Kidney tubule cell (primary cell): ENCODE results near the gene DSE.
A peak's percentile ranks its signal among the peaks of the same experiment; 100 is the strongest.

Experiments
- DNase-seq: peaks from one replicate; pipeline ENCODE4 v3.0.0-alpha.2; 2018; ENCODE audit warnings: low spot score

DSE gene

DNA sequence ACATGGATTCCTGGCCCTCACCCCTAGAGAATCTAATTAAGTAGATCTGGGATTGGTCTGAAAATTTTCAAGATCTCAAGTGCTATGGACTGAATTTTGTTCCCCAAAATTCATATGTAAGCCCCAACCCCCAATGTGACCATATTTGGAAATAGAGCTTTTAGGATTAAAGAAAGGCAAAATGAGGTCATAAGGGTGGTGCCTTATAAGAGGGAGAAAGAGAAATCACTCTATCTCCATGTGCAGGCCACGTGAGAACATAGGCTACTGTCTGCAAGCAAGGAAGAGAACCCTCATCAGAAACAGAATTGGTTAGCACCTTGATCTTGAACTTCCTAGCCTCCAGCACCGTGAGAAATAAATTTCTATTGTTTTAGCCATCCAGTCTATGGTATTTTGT, 8.5 kb upstream of the DSE start:
- DNase-seq = no peak

DNA sequence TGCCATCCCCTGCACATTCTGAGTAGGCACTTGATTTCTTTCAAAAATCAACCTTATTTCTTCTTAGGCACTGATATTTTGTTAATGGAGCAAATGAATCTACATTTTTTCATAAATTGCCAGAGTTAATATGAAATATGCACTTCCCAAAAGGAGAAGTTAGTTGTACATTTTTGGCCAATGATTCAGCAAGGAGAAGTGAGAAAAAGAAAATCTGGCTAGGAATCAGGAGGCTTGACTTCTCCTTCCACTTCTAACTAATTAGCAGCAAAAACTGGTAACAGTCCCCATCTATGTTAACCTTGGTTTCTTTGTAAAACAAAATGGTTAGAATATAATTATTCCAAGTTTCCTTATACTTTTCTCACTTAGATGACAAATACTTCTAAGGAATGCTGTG, 7.0 kb upstream of the DSE start:
- peak; percentile 52 for DNase-seq

DNA sequence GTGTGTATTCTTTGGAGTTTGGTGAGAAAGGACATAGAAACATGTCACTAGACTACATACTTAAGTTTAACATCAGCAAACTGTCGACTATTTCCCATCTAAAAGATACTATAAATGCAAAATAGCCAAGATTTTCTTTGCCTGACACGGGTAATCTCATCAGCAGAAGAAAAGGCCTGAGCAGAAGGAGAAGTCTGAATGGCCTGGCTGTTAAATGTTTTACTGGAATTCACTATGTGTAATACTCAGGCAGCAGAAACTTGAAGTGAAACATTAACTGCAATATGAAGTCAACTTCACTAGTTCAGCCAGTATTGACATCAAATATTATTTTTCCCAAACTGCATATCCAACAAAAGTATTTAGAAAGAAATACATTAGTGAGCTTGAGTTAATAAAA, 6.4 kb upstream of the DSE start:
- peak; percentile 78 for DNase-seq

DNA sequence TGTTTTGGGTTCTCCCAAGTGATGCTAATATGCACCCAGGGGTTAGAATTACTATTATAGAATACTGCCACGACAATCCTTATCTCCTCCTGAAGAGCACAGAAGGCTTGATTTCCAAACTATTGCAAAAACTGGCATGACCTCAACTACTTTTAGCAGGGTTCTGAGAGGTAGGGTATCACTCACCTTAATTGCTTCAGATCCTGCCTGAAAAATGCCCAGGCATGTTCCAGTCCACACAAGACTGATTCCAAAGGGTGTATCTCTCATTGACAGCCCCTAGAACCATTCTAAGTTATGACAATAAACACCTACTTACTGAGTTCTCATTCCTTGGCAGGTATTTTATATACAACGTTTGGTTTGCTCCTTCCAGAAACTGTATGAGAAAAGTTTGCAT, 5.0 kb upstream of the DSE start:
- DNase-seq = no peak

DNA sequence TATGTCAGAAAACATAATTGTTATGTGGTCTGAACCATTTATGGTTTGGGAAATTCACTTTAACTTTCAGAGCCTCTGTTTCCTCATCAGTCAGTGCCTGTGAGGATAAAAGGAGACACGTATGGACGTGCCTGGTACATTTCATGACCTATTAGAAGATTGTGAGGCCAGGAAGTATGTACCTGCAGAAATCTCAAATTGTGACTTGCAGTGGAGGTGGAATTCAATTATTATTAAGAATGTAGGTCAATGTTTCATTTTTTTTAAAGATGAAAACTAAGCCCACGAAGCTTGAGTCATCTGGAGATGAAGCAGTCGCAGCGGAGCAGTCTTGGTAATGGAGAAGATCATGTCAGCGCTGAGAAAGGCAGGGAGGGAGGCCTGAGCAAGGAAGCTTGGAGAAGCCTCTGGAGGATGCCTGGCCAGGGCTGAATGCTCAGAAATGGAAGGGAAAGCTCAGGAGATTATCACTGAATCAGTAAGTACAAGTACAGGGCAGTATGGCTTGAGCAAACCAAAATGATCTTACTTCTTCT, 3.9 kb upstream of the DSE start:
- no peak for DNase-seq

DNA sequence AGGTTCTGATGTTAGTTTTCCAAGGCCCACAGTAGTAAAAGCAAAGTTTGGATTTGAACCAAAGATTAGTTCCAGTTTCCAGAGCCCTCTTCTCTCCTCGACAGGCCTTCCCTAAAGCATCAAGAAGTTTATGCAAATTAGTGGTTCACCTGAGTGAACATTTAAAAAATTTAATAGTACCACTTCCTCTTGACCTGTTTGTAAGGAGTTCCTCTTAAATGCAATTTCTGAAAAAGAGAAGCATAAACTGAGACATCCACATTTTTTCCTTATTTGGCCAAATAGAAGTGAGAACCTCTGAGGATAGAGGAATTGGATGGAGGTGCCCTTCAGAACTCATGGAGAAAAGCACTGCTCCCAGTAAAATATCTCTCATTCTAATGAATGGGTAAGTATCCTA, 1.2 kb upstream of the DSE start:
- no peak for DNase-seq

DNA sequence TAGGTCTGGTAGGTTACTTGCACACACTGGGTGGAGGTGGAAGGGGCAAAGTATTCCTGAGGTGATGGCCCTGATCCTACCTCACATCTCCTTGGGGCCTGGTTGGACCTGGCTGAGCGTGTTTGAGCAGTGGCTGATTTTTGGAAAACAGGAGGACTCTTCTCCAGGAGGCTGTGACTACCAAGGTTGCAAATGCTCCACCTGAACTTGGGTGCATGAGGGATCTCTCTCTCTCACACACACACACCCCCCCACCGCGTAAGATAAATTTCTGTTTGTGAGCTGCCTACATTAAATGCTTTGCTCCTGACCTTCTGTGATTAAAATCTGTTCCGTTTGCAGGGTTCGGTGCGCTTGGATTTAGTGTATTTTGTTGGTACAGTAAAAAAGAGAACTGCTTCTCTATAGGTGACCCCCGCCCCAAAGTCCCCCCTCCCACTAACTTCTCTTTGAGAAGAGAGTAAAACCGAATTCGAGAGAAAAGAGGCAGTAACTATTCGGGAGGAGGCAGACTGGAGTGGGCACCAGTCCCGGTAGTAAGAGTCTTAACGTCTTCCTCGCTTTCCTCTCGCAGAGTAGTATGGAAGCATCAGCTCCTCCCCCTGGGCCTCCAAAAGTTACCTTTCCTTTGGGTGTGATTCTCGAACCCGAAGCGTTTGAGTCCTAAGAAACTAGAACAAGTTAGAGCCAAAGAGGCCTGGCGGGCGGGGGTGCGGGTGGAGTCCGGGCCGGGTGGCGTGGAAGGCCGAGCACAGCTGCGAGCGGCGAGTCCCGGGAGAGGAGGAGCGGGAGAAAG, 585 bp upstream of the DSE start:
- DNase-seq = peak; percentile 29

DNA sequence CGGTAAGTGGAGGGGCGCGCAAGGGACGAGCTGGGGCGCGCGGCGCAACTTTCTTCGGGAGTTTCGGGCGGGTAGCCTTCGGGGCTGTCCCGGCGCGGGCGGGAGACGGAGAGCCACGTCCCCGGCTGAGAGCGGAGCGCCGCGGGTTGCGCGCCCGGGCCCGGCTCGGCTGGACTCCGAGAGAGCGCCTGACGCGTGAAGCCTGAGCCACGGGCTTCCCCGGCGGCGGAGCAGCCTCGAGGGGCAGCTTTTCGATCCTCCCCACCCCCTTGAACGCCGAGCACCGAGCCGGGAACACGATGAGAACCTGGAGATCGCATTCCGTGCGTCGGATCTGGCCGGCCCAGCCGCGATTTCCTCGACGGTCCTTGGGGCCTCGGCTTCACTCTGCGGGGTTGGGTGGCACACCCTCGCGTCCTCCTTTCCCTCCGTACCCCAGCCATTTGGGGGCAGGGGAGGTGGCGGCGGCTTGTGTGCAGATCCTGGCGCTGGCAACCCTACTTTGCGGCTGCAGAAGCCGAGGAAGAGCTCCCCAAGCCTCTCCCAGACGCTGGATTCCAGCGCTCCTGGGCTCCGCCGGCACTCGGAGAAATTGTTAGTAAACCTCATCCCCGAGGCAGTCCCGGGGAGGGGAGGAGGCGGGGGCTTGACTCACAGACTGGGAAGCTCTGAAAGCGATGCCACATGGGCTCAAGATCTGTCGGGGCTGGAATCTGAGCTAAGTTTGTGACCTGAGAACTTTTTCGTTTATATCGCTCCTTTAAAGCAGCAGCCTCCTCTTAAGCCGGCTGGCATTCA, 572 bp downstream of the DSE start:
- DNase-seq = peak; percentile 92

DNA sequence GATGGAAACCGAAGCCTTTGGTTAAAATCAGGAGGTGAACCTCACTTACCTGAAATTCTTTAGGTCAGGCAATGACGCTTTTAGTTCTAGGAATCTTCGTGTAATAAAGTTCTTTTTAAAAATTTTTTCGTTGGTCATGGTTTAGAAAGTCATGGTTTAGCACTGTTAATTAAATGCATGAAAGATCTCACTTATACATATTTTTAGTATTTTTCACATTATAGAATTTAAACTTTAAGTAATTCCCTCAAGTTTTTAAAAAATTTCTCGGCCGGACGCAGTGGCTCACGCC, 1.1 kb downstream of the DSE start:
- DNase-seq = no peak

DNA sequence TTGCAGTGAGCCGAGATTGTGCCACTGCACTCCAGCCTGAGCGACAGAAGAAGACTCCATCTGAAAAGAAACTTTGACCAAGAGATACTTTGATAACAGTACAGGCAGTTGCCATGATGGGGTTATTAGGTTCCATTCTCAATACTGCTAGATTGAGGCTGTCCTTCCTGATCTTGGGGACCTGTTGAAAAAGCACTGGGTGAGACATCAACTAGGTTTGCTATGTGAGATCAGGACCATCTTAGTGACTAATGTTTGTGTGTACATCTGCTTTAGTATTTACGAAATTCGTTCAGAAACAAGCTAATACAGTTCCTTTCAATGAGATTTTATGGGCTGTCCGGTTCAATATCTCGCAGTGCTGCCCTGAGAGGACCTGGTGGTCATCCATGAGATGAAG, 2.6 kb downstream of the DSE start:
- DNase-seq = no peak

DNA sequence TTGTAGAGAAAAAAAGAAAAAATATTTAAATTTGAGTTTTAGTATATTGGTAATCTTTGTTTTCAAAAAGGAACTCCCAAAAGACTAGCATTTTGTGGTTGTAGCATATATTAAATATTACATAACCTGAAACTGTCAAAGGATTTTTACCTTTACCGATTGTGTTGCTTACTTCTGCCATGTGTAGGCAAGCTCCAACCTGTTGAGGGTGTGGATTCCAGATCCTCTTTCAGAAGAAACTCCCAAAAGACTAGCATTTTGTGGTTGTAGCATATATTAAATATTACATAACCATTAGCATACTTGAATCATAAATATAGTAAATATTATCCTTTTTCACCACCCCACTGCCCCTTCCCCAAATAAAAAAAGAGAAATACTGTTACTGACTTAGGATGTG, 3.2 kb downstream of the DSE start:
- no peak for DNase-seq

DNA sequence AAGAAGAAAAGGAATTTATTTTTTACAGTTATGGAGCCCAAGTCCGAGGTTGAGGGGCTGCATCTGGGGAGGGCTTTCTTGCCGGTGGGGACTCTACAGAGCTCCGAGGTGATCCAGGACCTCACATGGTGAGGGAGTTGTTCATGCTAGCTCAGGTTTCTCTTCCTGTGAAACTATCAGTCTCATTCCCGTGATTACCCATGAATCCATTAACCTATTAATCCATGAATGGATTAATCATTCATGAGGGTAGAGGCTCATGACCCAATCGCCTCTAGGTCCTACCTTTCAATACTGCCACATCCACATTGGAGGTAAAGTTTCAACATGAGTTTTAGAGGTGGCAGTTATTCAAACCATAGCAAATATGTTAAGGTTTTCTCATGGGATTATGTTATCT, 3.8 kb downstream of the DSE start:
- peak; percentile 48 for DNase-seq

DNA sequence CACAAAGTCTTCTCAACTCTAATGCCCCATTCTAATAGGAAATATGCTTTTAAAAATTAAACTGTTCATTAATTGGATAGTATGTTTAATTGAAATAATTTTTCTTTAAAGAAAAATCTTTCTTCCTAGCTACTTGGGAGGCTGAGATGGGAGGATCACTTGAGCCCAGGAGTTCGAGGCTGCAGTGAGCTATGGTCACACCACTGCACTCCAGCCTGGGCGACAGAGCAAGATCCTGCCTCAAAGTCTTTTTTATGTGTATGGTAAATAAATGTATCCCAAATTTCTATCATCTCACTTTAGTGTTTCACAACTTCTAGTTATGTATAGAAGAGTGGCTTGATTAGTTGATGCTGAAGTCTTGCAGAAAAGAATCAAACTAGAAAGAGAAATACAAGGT, 4.5 kb downstream of the DSE start:
- DNase-seq = no peak

DNA sequence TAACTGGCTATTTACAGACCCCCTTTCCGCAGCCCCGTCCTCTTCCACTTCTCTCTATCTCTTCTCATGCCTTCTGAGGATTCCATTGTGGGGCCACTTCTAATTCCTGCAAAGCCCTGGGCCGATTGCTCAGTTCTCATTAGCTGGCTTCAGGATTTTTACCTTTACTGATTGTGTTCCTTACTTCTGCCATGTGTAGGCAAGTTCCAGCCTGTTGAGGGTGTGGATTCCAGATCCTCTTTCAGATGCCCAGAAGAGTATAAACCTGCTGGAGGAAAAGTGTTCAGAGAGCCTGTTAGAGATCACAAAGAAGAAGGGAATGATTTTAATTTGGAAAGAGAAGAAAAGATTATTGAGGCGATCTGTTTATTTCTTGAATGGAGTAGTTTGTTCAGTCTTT, 5.4 kb downstream of the DSE start:
- DNase-seq = no peak

DNA sequence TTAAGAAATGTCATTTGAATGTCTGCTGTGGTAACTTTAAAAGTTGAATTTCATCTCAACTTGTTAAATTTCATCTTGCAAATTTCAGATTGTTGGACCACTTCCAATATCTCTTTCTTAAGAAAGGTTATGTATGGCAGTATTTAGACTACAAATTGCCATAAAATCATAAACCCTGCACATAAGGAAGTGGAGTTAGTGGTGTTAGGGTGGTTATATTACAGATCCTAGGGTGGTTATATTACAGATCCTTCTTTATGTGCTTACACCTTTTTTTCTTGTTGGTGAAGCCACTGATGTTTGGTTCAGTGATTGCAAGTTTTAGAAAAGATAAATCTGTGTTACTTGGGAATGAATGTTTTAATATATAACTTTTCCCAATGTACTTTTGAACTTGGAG, 9.0 kb downstream of the DSE start:
- DNase-seq = no peak

DNA sequence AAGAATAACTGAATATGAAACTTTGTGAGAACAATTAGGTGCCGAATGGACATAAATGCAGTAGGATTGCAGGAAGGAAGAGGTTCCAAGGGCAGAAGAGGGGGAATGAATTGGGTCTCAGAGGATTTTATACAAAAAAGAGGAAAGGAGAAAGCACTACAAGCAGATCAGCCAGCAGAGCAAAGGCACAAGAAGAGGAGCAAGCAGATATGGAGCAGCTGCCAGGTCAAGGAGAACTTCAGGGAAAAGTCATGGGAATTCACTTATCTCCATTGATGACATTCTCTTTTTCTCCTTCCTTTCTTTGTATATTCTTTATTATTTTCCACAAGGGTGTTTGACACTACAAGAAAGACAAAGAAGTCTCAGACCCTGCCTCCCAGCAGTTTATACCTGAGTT, 9.6 kb downstream of the DSE start:
- no peak for DNase-seq

DNA sequence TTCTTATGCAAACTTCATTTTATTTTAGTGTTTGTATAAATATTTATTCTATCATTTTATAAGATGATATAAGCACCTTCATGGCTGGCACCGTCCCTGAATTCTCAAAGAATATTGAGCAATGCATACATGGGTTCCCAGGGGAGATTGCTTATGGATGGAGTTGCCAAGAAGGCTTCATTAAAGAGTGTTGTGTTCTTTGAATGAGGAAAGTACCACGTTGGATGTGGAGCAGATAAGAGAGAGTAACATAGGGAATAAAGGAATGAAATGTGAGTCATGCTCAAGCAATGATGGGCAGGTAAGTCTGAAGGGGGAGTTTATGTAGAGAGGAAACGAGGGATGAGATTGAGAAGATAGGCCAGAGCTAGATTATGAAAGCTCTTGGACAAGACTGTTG, 10.3 kb downstream of the DSE start:
- no peak for DNase-seq

DNA sequence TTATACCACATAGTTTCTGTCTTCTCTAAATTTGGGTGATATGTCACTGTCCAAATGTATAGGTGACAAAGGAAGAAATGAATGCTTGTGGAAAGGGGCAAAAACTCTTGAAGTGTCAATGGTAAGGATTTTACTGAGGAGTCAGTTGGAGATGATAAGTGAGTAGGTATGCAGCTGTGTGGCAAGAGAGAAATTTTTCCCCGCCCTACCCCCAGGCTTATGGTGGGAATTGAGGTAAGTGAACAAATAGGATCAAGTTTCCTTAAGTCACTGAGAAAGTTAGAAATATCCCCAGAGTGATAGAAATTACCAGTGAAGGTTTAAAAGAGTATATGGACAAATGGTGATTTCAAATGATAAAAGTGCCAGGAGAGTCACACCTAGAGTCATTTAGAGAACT, 11.8 kb downstream of the DSE start:
- DNase-seq = no peak

DNA sequence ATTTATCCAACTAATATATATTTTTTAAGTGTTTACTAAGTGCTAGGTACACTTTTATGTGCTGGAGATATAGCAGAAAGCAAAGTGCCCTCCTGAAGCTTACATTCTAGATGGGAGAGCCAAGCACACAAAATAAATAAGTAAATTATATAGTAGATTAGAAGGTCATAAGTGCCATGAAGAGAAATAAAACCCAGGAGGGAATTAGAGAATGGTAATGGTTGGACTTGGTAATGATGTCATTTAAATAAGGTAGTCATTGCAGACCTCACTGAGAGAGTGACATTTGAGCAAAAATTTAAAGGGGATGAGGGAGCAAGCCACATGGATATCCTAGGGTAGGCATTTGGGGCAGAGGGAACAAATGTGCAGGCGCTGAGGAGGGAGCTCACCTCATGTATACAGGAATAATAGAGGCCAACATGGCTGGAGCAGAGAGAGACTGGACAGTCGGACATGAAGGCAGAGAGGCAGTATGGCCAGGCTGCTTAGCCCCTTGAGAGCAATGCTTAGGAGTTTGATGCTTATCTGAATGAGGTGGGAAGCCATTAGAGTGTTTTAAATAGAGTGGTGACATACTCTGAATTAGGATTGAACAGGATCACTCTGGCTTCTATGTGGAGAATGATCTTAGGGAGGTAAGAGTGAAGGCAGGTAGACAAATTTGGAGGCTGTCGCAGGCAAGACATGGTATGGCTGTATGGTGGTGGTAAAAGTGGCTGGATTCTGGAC, 14.1 kb downstream of the DSE start:
- DNase-seq = no peak

DNA sequence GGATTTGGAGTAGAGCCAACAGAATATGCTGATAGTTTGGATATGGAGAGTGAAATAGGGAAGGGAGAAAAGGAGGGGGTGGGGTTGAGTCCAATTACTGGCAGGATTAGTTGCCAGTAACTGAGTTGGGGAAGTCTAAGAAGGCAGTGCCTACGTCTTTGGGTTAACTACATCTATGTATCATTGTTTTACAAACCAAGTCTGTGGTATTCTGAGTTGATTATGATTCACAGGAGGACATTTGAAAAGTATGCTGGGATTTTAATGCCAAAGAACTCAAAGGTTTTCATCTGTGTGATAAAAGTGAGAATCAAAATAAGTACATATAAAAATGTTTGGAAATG, 14.7 kb downstream of the DSE start:
- DNase-seq = peak; percentile 79

DNA sequence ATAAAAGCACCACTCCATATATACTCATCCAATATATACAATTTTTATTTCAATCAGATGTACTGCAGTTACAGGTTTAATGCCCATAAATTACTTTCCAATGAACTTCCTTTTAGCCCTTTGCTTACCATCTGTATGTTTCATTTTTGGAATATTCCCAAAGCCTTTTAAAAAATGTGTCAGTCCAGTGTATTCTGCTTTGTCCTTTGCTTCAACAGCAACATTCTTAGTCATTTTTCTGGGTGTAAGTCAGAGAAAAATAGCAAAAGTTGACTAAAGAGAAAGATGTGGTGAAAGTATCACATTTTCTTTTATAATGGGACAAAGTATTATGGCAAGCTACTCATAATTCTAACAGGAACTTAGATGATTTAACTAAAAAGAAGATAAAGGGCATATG, 15.2 kb downstream of the DSE start:
- no peak for DNase-seq

DNA sequence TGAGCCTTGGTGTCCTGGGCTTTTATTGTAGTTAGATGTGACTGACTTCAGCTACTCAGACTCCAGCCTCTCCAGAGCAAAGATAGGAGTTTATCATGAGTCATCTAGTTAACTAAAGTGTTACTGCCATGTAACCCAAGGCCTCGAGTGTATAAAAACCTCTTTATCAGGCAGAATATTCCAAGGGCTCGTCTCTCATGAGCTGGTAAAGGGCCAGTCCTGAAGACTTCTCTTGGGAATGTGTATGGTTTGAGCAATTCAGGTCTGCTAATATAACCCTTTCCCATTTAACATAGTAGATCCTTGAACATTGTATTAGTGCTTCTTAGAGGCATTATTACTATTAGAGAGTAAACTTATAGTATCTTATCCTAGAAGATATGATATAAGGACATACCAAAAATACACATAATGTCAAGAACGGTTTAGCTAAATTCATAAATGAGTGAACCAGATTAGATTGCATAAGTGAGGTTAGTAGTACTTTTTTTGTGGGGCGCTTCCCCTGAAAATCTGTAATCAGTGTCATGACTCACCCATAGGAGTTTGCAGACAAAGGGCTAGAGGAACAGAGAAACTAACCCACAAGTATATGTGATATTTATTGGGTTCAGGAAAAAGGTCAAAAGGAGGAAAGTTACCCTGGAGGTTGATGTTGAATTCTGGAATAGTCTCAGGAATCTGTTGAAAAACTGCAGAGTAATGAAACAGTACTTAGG, 16.0 kb downstream of the DSE start:
- DNase-seq = peak; percentile 77
